Measurements from ENCODE around the gene GPR148. TPM values are rescaled to one million over a fixed set of nuclear protein-coding genes. Genes with fewer than 3 reads are reported as not detected.
"Not testable (repeated sequence)": the region's sequence is repeated elsewhere in the genome, so short reads cannot be mapped to it uniquely, and the experiment has no call there.

Gene GPR148, protein sequence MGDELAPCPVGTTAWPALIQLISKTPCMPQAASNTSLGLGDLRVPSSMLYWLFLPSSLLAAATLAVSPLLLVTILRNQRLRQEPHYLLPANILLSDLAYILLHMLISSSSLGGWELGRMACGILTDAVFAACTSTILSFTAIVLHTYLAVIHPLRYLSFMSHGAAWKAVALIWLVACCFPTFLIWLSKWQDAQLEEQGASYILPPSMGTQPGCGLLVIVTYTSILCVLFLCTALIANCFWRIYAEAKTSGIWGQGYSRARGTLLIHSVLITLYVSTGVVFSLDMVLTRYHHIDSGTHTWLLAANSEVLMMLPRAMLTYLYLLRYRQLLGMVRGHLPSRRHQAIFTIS
- total RNA-seq (2014; rRNA removed; shearing (Covaris generic)) = not detected in 2 replicates
- polyA plus RNA-seq (2016; fragmentation: Nextera tagmentation; extraction: Ambion mirVana) = 0.16 TPM in 1 of 2 replicates, not detected in the other
- long read RNA-seq = 0 reads

DNA sequence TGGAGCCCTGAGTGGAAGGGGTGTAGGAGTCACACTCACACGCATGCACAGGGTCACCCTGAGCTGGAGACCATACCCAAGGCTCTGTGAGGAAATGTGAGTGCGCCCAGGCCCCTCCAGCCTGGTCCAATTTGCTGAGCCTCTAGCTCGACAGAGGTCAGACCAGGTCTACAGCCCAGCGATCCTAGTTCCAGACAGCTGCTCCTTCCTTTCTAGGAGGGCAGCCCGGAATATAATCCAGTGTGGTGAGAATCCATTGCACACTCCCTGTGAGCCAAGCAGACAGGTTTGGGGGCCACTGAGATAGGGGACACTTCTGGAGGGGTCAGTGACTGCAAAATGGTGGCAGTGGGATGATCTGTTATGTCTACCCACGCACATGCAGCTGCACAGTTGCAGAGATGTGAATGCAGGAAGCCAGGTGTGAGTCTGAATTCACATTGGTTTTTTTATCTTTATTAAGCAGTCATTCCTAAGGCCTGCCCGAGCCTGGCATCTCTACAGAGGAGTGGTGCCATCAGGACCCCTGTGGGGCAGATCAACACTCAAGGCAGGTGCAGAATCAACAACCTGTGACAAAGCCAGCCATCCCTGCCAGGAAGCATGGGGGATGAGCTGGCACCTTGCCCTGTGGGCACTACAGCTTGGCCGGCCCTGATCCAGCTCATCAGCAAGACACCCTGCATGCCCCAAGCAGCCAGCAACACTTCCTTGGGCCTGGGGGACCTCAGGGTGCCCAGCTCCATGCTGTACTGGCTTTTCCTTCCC is at the start of gene GPR148:
Gene GPR148, plus strand, starts transcription at position 522 of the 768 bp plus-strand sequence. Its CDS starts 82 bp downstream, at position 604.
- peak within 1 kb of the TSS; percentile 98 for H2AFZ ChIP-seq
- H3F3A ChIP-seq (replicated peaks; ENCODE audit: low read depth) = no peaks in the 10 kb centered on the region
- no peak for TF ChIP-seq EZH2phosphoT487 (IDR thresholded peaks at IDR 0.05; ENCODE audit: unreplicated experiment)
- TF ChIP-seq JUNB (IDR thresholded peaks at IDR 0.05; ENCODE audit: unreplicated experiment) = no peak
- TF ChIP-seq NANOG (IDR thresholded peaks at IDR 0.05; ENCODE audit: borderline replicate concordance) = no peak
- TF ChIP-seq POLR2AphosphoS5 (IDR thresholded peaks at IDR 0.05; ENCODE audit: low read depth) = no peak
- no peak for TF ChIP-seq CREB1 (CRISPR knock-in tag; IDR thresholded peaks at IDR 0.05; ENCODE audit: low read depth)
- no peak for TF ChIP-seq EZH2 (IDR thresholded peaks at IDR 0.05; ENCODE audit: low read depth, unreplicated experiment)
- TF ChIP-seq, protein P1, sequence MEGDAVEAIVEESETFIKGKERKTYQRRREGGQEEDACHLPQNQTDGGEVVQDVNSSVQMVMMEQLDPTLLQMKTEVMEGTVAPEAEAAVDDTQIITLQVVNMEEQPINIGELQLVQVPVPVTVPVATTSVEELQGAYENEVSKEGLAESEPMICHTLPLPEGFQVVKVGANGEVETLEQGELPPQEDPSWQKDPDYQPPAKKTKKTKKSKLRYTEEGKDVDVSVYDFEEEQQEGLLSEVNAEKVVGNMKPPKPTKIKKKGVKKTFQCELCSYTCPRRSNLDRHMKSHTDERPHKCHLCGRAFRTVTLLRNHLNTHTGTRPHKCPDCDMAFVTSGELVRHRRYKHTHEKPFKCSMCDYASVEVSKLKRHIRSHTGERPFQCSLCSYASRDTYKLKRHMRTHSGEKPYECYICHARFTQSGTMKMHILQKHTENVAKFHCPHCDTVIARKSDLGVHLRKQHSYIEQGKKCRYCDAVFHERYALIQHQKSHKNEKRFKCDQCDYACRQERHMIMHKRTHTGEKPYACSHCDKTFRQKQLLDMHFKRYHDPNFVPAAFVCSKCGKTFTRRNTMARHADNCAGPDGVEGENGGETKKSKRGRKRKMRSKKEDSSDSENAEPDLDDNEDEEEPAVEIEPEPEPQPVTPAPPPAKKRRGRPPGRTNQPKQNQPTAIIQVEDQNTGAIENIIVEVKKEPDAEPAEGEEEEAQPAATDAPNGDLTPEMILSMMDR (conservative IDR thresholded peaks at IDR 0.05; ENCODE audit: low read depth in 2 of 2) = no peak
- TF ChIP-seq, protein P2, sequence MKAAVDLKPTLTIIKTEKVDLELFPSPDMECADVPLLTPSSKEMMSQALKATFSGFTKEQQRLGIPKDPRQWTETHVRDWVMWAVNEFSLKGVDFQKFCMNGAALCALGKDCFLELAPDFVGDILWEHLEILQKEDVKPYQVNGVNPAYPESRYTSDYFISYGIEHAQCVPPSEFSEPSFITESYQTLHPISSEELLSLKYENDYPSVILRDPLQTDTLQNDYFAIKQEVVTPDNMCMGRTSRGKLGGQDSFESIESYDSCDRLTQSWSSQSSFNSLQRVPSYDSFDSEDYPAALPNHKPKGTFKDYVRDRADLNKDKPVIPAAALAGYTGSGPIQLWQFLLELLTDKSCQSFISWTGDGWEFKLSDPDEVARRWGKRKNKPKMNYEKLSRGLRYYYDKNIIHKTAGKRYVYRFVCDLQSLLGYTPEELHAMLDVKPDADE (IDR thresholded peaks at IDR 0.05) = no peak
- H3K4me1 Mint-ChIP-seq = peaks cover 8% of the 10 kb centered on the region; the same call in 2 of the 3 replicates
- H3K36me3 ChIP-seq (ENCODE audit: insufficient read depth) = no peaks in the 10 kb centered on the region
- no peak within 1 kb of the TSS for H3K27ac ChIP-seq (ENCODE audit: low read depth)
- no peak within 1 kb of the TSS; the same call in 1 of the 2 replicates for H3K27ac Mint-ChIP-seq
- H3K9me3 Mint-ChIP-seq = no peaks in the 10 kb centered on the region; the same call in 2 of the 3 replicates
- peak within 1 kb of the TSS; percentile 100 for H3K4me2 ChIP-seq
- H3K4me3 Mint-ChIP-seq = peak within 1 kb of the TSS; percentile 80
- H3K4me1 ChIP-seq (ENCODE audit: insufficient read depth) = no peaks in the 10 kb centered on the region; the same call in 1 of the 2 replicates
- H3K9me2 ChIP-seq (ENCODE audit: insufficient read depth) = 0 out of 2 replicates have a peak, but pooled peaks cover 5% of the 10 kb centered on the region
- ATAC-seq (no peak), DNase-seq (ENCODE audit: low spot score) (no peak)
- no peaks in the 10 kb centered on the region for H4K20me1 ChIP-seq (replicated peaks; ENCODE audit: insufficient read depth)
- H3K4me3 ChIP-seq = peak within 1 kb of the TSS; percentile 90
- peaks cover 15% of the 10 kb centered on the region for H3K27me3 ChIP-seq (ENCODE audit: insufficient read depth)
- H3K36me3 Mint-ChIP-seq (ENCODE audit: low read depth) = no peaks in the 10 kb centered on the region
- peaks cover 15% of the 10 kb centered on the region for H3K27me3 Mint-ChIP-seq (ENCODE audit: insufficient read depth, low read depth, poor library complexity)
- no peaks in the 10 kb centered on the region for H3K79me2 ChIP-seq (replicated peaks; ENCODE audit: insufficient read depth)

DNA sequence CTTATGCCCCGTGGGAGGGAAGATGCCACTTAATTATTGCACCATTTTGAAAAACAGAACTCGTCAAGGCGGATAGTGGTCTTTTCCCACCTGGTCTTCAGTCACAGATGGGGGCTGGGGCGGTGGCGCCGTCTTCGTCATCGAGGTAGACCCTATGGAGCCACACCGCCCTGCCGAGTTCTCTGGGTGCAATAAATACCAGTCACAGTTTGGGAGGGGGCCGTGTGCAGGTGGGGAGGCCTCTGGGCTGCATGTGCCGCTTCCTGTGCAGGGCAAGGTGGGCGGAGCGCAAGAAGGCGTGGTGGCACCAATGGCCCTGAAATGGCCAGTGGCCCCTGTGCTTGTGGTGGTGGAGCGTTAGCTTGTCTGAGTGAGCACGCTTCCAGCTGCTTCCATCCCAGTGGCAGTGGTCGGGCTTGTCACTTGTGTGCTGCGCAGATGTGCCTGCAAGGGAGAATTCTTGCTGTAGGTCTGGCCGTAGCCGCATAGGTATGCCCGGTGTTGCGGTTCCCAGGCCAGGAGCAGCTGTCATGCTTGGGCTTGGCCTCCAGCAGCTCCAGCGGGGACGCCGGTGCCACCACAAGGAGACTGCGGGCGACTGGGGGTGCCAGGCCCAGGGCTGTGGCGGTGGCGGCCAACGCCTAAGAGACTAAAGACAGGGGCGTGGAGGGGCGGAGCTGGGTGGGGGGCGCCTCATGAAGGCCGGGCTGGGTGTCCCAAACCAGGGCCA is 36.7 kb upstream of the GPR148 start:
- H4K20me1 ChIP-seq (replicated peaks; ENCODE audit: insufficient read depth); H3K4me1 Mint-ChIP-seq; H3K4me3 ChIP-seq; H3K36me3 ChIP-seq (ENCODE audit: insufficient read depth); H3K27me3 ChIP-seq (ENCODE audit: insufficient read depth); H3K27ac ChIP-seq (ENCODE audit: low read depth); H3K4me3 Mint-ChIP-seq; H3K79me2 ChIP-seq (replicated peaks; ENCODE audit: insufficient read depth); H3F3A ChIP-seq (replicated peaks; ENCODE audit: low read depth); DNase-seq (ENCODE audit: low spot score); H3K36me3 Mint-ChIP-seq (ENCODE audit: low read depth); H3K4me2 ChIP-seq; H3K27ac Mint-ChIP-seq; H3K9me2 ChIP-seq (ENCODE audit: insufficient read depth); H3K4me1 ChIP-seq (ENCODE audit: insufficient read depth); H3K9me3 Mint-ChIP-seq; H2AFZ ChIP-seq; H3K27me3 Mint-ChIP-seq (ENCODE audit: insufficient read depth, low read depth, poor library complexity): not testable (repeated sequence)
- peak; percentile 51; the same call in 1 of the 3 replicates for ATAC-seq

Measured in GM23338 (cell line).